Transverse colon (tissue), 4 donors: ENCODE data around the gene CD244. TPM values are rescaled to one million over a fixed set of nuclear protein-coding genes. Genes with fewer than 3 reads are reported as not detected.
A peak's percentile ranks its signal among the peaks of the same experiment; 100 is the strongest.

Experiments used
- DNase-seq: peaks from one replicate; pipeline ENCODE4 v3.0.0-alpha.2; 2019
- H3K27ac ChIP-seq, 4 donors: fragments of 200-600 bp; sonication (generic); 2 replicates each; pipeline ENCODE4 v1.5.1; 2016 to 2018; ENCODE audit warnings: inconsistent platforms in 4 of 4
- H3K27me3 ChIP-seq: fragments of 200-600 bp; sonication (generic); 2 replicates; pipeline ENCODE4 v1.5.1; 2017; ENCODE audit warnings: inconsistent platforms
- H3K36me3 ChIP-seq, 4 donors: fragments of 200-600 bp; sonication (generic); 2 replicates each; pipeline ENCODE4 v1.5.1; 2017 to 2019; ENCODE audit warnings: inconsistent platforms in 4 of 4
- H3K4me1 ChIP-seq, 4 donors: fragments of 200-600 bp; sonication (generic); 2 replicates each; pipeline ENCODE4 v1.5.1; 2017 to 2020; ENCODE audit warnings: inconsistent platforms in 4 of 4
- H3K4me3 ChIP-seq, 4 donors: fragments of 200-600 bp; sonication (generic); 1 replicate in 1 of 4; 2 replicates in 3 of 4; pipeline versions ENCODE4 v1.5.1 to v1.6.1; 2017 to 2019; ENCODE audit warnings: inconsistent platforms in 4 of 4
- H3K9me3 ChIP-seq, 2 donors: fragments of 200-600 bp; sonication (generic); 2 replicates each; pipeline ENCODE4 v1.5.1; 2017 to 2019; ENCODE audit warnings: inconsistent platforms in 2 of 2
- EP300 ChIP-seq: sonication (generic); formaldehyde crosslinking; IDR thresholded peaks from one replicate; pipeline ENCODE4 v1.6.1; 2017; ENCODE audit warnings: antibody characterized with exemption, low read depth
- POLR2A ChIP-seq: fragments of 450-650 bp; IDR thresholded peaks from one replicate; pipeline ENCODE4 v1.6.1; 2016; ENCODE audit warnings: antibody characterized with exemption, mild to moderate bottlenecking, moderate library complexity
- POLR2AphosphoS5 ChIP-seq, 3 donors: sonication (generic); formaldehyde crosslinking; IDR thresholded peaks; one replicate each; pipeline ENCODE4 v1.6.1; 2016; ENCODE audit warnings: antibody characterized with exemption in 3 of 3
- WGBS, 2 donors: methylation state at CpG; one replicate each; pipeline ENCODE4 v1.1.5; 2018; ENCODE audit warnings: low coverage in 1 of 2; 5-methylcytosine and 5-hydroxymethylcytosine counted together
- in situ Hi-C, 4 donors: fragments of 200-750 bp; cut with MboI; loops; one replicate each; pipeline versions ENCODE4 v1.15.0 to v1.15.1; 2017; ENCODE audit warnings: low sequenced_read_pairs in 3 of 4, low pct_ligation_motif_present in 1 of 4, low pct_unique_long_range_greater_than_20kb in 1 of 4
- intact Hi-C: fragments of 100-400 bp; cut with DNase I; formaldehyde crosslinking; loops from one replicate; pipeline ENCODE4 v1.15.1; 2023; ENCODE audit warnings: low total_unique reads
- total RNA-seq, 4 donors: library from RNA; depleted of rRNA; stranded (reverse); fragments of >200 nt; gene quantifications; one replicate each; pipeline ENCODE4 v1.1.0, GENCODE V29; 2016
- TF ChIP-seq, protein P1 (sequence below), 5 experiments: fragments of 200-600 bp in 3 of 5; fragments of 450-650 bp in 2 of 5; sonication (generic) in 3 of 5; IDR thresholded peaks; 1 replicate in 2 of 5; 2 replicates in 3 of 5; pipeline ENCODE4 v1.5.1; 2016 to 2017; ENCODE audit warnings: antibody characterized with exemption in 5 of 5, inconsistent platforms in 3 of 5, mild to moderate bottlenecking in 2 of 5, moderate library complexity in 1 of 5

Gene CD244
- total RNA-seq, 4 donors from 2014 or later = 0.48 to 0.55 TPM; not detected in 2

- Histone ChIP-seq H3K4me1 (peaks cover 0 to 9% (median 0%) of the 10 kb centered on the region in 4 donors), H3K36me3 (no peaks in the 10 kb centered on the region), H3K27me3 (no peaks in the 10 kb centered on the region), H3K4me3 (no peak overlapping the region), H3K27ac (no peak overlapping the region), H3K9me3 (no peaks in the 10 kb centered on the region)
- no peak for DNase-seq
- intact Hi-C loops (no loop called here), in situ Hi-C loops (no loop called here)
- 75 to 80% methylated on average over 3 to 5 of the region's 5 CpGs for WGBS, 2 donors
- TF ChIP-seq POLR2A (no peak), EP300 (no peak), POLR2AphosphoS5 (IDR thresholded peaks at IDR 0.05) (no peak)
- TF ChIP-seq, protein P1, sequence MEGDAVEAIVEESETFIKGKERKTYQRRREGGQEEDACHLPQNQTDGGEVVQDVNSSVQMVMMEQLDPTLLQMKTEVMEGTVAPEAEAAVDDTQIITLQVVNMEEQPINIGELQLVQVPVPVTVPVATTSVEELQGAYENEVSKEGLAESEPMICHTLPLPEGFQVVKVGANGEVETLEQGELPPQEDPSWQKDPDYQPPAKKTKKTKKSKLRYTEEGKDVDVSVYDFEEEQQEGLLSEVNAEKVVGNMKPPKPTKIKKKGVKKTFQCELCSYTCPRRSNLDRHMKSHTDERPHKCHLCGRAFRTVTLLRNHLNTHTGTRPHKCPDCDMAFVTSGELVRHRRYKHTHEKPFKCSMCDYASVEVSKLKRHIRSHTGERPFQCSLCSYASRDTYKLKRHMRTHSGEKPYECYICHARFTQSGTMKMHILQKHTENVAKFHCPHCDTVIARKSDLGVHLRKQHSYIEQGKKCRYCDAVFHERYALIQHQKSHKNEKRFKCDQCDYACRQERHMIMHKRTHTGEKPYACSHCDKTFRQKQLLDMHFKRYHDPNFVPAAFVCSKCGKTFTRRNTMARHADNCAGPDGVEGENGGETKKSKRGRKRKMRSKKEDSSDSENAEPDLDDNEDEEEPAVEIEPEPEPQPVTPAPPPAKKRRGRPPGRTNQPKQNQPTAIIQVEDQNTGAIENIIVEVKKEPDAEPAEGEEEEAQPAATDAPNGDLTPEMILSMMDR (IDR thresholded peaks at IDR 0.05) = no peak
These were observed 2.6 kb upstream of the CD244 start for GRCh38 chr1:160865337-160865736.

DNA sequence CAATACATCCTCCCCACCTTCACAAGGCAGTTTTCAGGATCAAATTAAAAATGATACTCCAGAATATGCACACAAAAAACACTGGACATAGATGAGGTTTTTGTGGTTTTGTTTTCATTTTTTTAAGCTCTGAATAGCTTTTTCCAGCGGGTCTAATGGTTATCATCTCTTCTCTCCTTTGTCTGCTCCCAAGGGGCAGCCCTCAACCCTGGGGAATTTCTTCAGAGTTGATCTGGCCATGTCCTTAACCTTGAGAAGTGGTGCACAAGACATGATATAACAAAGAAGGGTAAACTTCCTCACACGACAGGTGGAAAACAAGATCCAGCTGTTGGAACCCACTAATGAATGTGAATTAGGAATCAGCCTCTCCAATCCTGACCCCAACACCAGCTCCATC is 1.5 kb upstream of the CD244 start:
- Histone ChIP-seq H3K27ac (no peak overlapping the region), H3K36me3 (no peaks in the 10 kb centered on the region), H3K4me3 (no peak overlapping the region), H3K27me3 (no peaks in the 10 kb centered on the region), H3K9me3 (no peaks in the 10 kb centered on the region), H3K4me1 (peaks cover 0 to 9% (median 0%) of the 10 kb centered on the region in 4 donors)
- in situ Hi-C loops = no loop called here
- no peak for DNase-seq
- WGBS, 2 donors = 33 to 64% methylated on average over 1 to 2 of the region's 2 CpGs
- TF ChIP-seq POLR2A (no peak), POLR2AphosphoS5 (IDR thresholded peaks at IDR 0.05) (no peak), EP300 (no peak)
- TF ChIP-seq, protein P1 (IDR thresholded peaks at IDR 0.05) = no peak
- intact Hi-C loops = no loop called here

- intact Hi-C loops (no loop called here), in situ Hi-C loops (no loop called here)
- Histone ChIP-seq H3K36me3 (no peaks in the 10 kb centered on the region), H3K27me3 (no peaks in the 10 kb centered on the region), H3K27ac (no peak overlapping the region), H3K4me3 (no peak overlapping the region), H3K4me1 (peaks cover 0 to 13% (median 2%) of the 10 kb centered on the region in 4 donors), H3K9me3 (no peaks in the 10 kb centered on the region)
- TF ChIP-seq POLR2A = no peak
- no peak for TF ChIP-seq POLR2AphosphoS5 (IDR thresholded peaks at IDR 0.05)
- TF ChIP-seq EP300 = no peak
- TF ChIP-seq, protein P1 (IDR thresholded peaks at IDR 0.05) = no peak
- DNase-seq = no peak
- WGBS, 2 donors = 80 to 87% methylated on average over 4 of the region's 4 CpGs
These were observed 1.1 kb upstream of the CD244 start for GRCh38 chr1:160863774-160864131.

GRCh38 chr1:160863061-160863773 is 530 bp upstream of the CD244 start:
- Histone ChIP-seq H3K27ac (peak overlapping the region in 3 of 4 donors; percentile 13 to 28 (median 15)), H3K4me3 (no peak overlapping the region), H3K4me1 (peaks cover 0 to 18% (median 5%) of the 10 kb centered on the region in 4 donors), H3K36me3 (no peaks in the 10 kb centered on the region), H3K9me3 (no peaks in the 10 kb centered on the region), H3K27me3 (no peaks in the 10 kb centered on the region)
- in situ Hi-C loops = no loop called here
- TF ChIP-seq, protein P1 (IDR thresholded peaks at IDR 0.05) = no peak
- TF ChIP-seq POLR2A = no peak
- no peak for TF ChIP-seq EP300
- no peak for TF ChIP-seq POLR2AphosphoS5 (IDR thresholded peaks at IDR 0.05)
- WGBS, 2 donors = 77 to 88% methylated on average over 6 to 11 of the region's 11 CpGs
- no peak for DNase-seq
- intact Hi-C loops = no loop called here
